IMR-90 (cell line): Measurements from ENCODE around the gene ARHGEF12. TPM values are rescaled to one million over a fixed set of nuclear protein-coding genes. Genes with fewer than 3 reads are reported as not detected.

ENCODE experiments used
- ATAC-seq: fragments of 200-7000 bp; cut with Tn5 transposase; 2 replicates; pipeline ENCODE4 v1.9.1; 2020; ENCODE audit warnings: low read depth, mild to moderate bottlenecking, moderate library complexity
- BruUV-seq: library from RNA; stranded (reverse); fragments of 400-500 nt; replicated peaks from 2 replicates; lab custom pipeline; 2021; lab: Mats Ljungman, UMichigan
- CTCF ChIA-PET: fragments of 300-600 bp; formaldehyde crosslinking; extraction: SDS; loops from one replicate; lab custom pipeline; 2021; ENCODE audit warnings: antibody characterized with exemption; lab: Yijun Ruan, JAX
- POLR2A ChIA-PET: fragments of 300-600 bp; sonication (Branson Sonifier 250); formaldehyde crosslinking; loops from one replicate; lab custom pipeline; 2022; ENCODE audit warnings: antibody characterized with exemption; ENCODE audit not compliant: unreplicated experiment; lab: Charles Lee
- DNase-seq: peaks from one replicate; pipeline ENCODE4 v3.0.0; 2013
- H2AFZ ChIP-seq: replicated peaks from 2 replicates; pipeline ENCODE3; 2013; ENCODE audit warnings: low read length, mild to moderate bottlenecking; ENCODE audit not compliant: poor library complexity
- H2AK5ac ChIP-seq: 2 replicates; pipeline ENCODE4 v1.6.1; 2013; ENCODE audit warnings: low read depth, low read length, inconsistent platforms
- H2AK9ac ChIP-seq: replicated peaks from 2 replicates; pipeline ENCODE3; 2013; ENCODE audit warnings: mild to moderate bottlenecking, low read depth, low read length, moderate library complexity; ENCODE audit not compliant: poor library complexity
- H2BK120ac ChIP-seq: 2 replicates; pipeline ENCODE4 v1.6.1; 2013; ENCODE audit warnings: low read depth, low read length, inconsistent platforms
- H2BK15ac ChIP-seq: 3 replicates; pipeline ENCODE4 v1.6.1; 2013; ENCODE audit warnings: low read depth, low read length, inconsistent platforms
- H2BK20ac ChIP-seq: 2 replicates; pipeline ENCODE4 v1.6.1; 2013; ENCODE audit warnings: low read depth, mild to moderate bottlenecking, inconsistent platforms, low read length, moderate library complexity
- H2BK5ac ChIP-seq: 2 replicates; pipeline ENCODE4 v1.6.1; 2013; ENCODE audit warnings: mild to moderate bottlenecking, low read depth, low read length, inconsistent platforms; ENCODE audit not compliant: poor library complexity, severe bottlenecking
- H3K14ac ChIP-seq: replicated peaks from 2 replicates; pipeline ENCODE4 v1.6.1; 2013; ENCODE audit warnings: low read depth, low read length, inconsistent platforms
- H3K18ac ChIP-seq: 2 replicates; pipeline ENCODE4 v1.6.1; 2013; ENCODE audit warnings: low read depth, low read length, control low read depth
- H3K23ac ChIP-seq: 2 replicates; pipeline ENCODE4 v1.6.1; 2013; ENCODE audit warnings: low read depth, low read length, inconsistent platforms
- H3K27ac ChIP-seq: 2 replicates; pipeline ENCODE4 v1.5.1; 2013; ENCODE audit warnings: mild to moderate bottlenecking, control low read depth, low read length; ENCODE audit not compliant: insufficient read depth
- H3K27me3 ChIP-seq: 2 replicates; pipeline ENCODE4 v1.6.1; 2013; ENCODE audit warnings: low read length; ENCODE audit not compliant: control insufficient read depth, insufficient read depth
- H3K36me3 ChIP-seq: 2 replicates; pipeline ENCODE4 v1.6.1; 2013; ENCODE audit warnings: low read length, mixed read lengths; ENCODE audit not compliant: control insufficient read depth, insufficient read depth
- H3K4ac ChIP-seq: 2 replicates; pipeline ENCODE4 v1.6.1; 2013; ENCODE audit warnings: low read depth, low read length, inconsistent platforms
- H3K4me1 ChIP-seq: 2 replicates; pipeline ENCODE4 v1.6.1; 2013; ENCODE audit warnings: low read length, mixed read lengths; ENCODE audit not compliant: control insufficient read depth, insufficient read depth
- H3K4me2 ChIP-seq: 2 replicates; pipeline ENCODE4 v1.6.1; 2013; ENCODE audit warnings: low read depth, mild to moderate bottlenecking, control low read depth, low read length, moderate library complexity
- H3K4me3 ChIP-seq: 2 replicates; pipeline ENCODE4 v1.5.1; 2013; ENCODE audit warnings: low read depth, mild to moderate bottlenecking, control low read depth, low read length, moderate library complexity; ENCODE audit not compliant: insufficient read depth
- H3K56ac ChIP-seq: 2 replicates; pipeline ENCODE4 v1.6.1; 2013; ENCODE audit warnings: low read length, inconsistent platforms; ENCODE audit not compliant: insufficient read depth; ENCODE audit errors: extremely low read depth
- H3K79me1 ChIP-seq, 2 experiments: 2 replicates each; pipeline ENCODE4 v1.6.1; 2013; ENCODE audit warnings: low read length in 2 of 2, inconsistent platforms in 1 of 2, low read depth in 1 of 2
- H3K9ac ChIP-seq: 2 replicates; pipeline ENCODE4 v1.6.1; 2013; ENCODE audit warnings: low read depth, low read length, control low read depth
- H3K9me1 ChIP-seq: 2 replicates; pipeline ENCODE4 v1.6.1; 2013; ENCODE audit warnings: low read length, inconsistent platforms; ENCODE audit not compliant: insufficient read depth
- H3K9me3 ChIP-seq: 2 replicates; pipeline ENCODE4 v1.6.1; 2013; ENCODE audit warnings: low read length; ENCODE audit not compliant: control insufficient read depth, insufficient read depth
- H4K20me1 ChIP-seq: 2 replicates; pipeline ENCODE4 v1.6.1; 2013; ENCODE audit warnings: low read length, inconsistent platforms; ENCODE audit not compliant: insufficient read depth
- H4K5ac ChIP-seq: 2 replicates; pipeline ENCODE4 v1.6.1; 2013; ENCODE audit warnings: mild to moderate bottlenecking, low read depth, low read length, control low read depth
- H4K8ac ChIP-seq, 2 experiments: 2 replicates each; pipeline ENCODE4 v1.6.1; 2013; ENCODE audit warnings: low read depth in 2 of 2, low read length in 2 of 2, control low read depth in 1 of 2, inconsistent platforms in 1 of 2
- H4K91ac ChIP-seq: 2 replicates; pipeline ENCODE4 v1.6.1; 2013; ENCODE audit warnings: low read depth, low read length, inconsistent platforms; ENCODE audit not compliant: insufficient read depth
- BHLHE40 ChIP-seq: fragments of 150-350 bp; IDR thresholded peaks from 2 replicates; pipeline ENCODE4 v1.6.1; 2016; ENCODE audit warnings: mild to moderate bottlenecking, low read depth, low read length
- CEBPB ChIP-seq: IDR thresholded peaks from 2 replicates; pipeline ENCODE4 v1.6.1; 2012; ENCODE audit warnings: low read depth, low read length, improper control_type of control experiment
- CHD1 ChIP-seq: IDR thresholded peaks from 2 replicates; pipeline ENCODE4 v1.6.1; 2012; ENCODE audit warnings: low read depth, low read length, improper control_type of control experiment
- FOS ChIP-seq: fragments of 150-350 bp; IDR thresholded peaks from 2 replicates; pipeline ENCODE4 v1.6.1; 2016; ENCODE audit warnings: low read depth, low read length
- MAFK ChIP-seq: IDR thresholded peaks from 2 replicates; pipeline ENCODE4 v1.6.1; 2012; ENCODE audit warnings: low read depth, low read length, improper control_type of control experiment
- MXI1 ChIP-seq: IDR thresholded peaks from 2 replicates; pipeline ENCODE4 v1.6.1; 2012; ENCODE audit warnings: low read depth, mild to moderate bottlenecking, low read length, moderate library complexity, borderline replicate concordance
- POLR2A ChIP-seq: IDR thresholded peaks from 2 replicates; pipeline ENCODE4 v1.6.1; 2012; ENCODE audit warnings: mild to moderate bottlenecking, low read depth, low read length
- RAD21 ChIP-seq: IDR thresholded peaks from 2 replicates; pipeline ENCODE4 v1.6.1; 2012; ENCODE audit warnings: low read length, improper control_type of control experiment
- RCOR1 ChIP-seq: IDR thresholded peaks from 2 replicates; pipeline ENCODE4 v1.6.1; 2012; ENCODE audit warnings: mild to moderate bottlenecking, low read length, improper control_type of control experiment; ENCODE audit not compliant: insufficient replicate concordance
- RFX5 ChIP-seq: IDR thresholded peaks from 2 replicates; pipeline ENCODE4 v1.8.0; 2012; ENCODE audit warnings: low read depth, mild to moderate bottlenecking, low read length, moderate library complexity
- SMC3 ChIP-seq: fragments of 150-350 bp; IDR thresholded peaks from 2 replicates; pipeline ENCODE4 v1.6.1; 2016; ENCODE audit warnings: low read depth, mild to moderate bottlenecking, antibody characterized with exemption, low read length, moderate library complexity
- dilution Hi-C: fragments of 300-500 bp; cut with HindIII; formaldehyde crosslinking; loops from one replicate; pipeline ENCODE4 v1.14.3; 2018; ENCODE audit warnings: low sequenced_read_pairs; ENCODE audit not compliant: unreplicated experiment
- in situ Hi-C: fragments of 300-500 bp; cut with MboI; formaldehyde crosslinking; loops from 3 replicates; pipeline ENCODE4 v1.14.3; 2019; ENCODE audit warnings: low sequenced_read_pairs, inconsistent platforms, mixed read lengths
- intact Hi-C: fragments of 100-400 bp; cut with micrococcal nuclease; formaldehyde crosslinking; loops from 2 replicates; pipeline ENCODE4 v1.10.0; 2022
- polyA plus RNA-seq, 3 experiments: library from polyadenylated mRNA; depleted of rRNA; stranded (reverse); fragments of >200 nt; gene quantifications; 2 replicates each; pipeline ENCODE4 v1.2.3, GENCODE V29; 2012; ENCODE audit warnings: low replicate concordance in 1 of 3
- total RNA-seq: library from RNA; depleted of rRNA; stranded (reverse); fragments of >200 nt; gene quantifications from 2 replicates; pipeline ENCODE4 v1.2.3, GENCODE V29; 2012
- TF ChIP-seq, protein P1 (sequence below): conservative IDR thresholded peaks from 2 replicates; pipeline ENCODE4 v1.5.1; 2012; ENCODE audit warnings: mild to moderate bottlenecking, low read depth, low read length, improper control_type of control experiment
- TF ChIP-seq, protein P2 (sequence below): fragments of 150-350 bp; IDR thresholded peaks from 2 replicates; pipeline ENCODE4 v1.6.1; 2017; ENCODE audit warnings: mild to moderate bottlenecking, antibody characterized with exemption, low read length, low read depth

The ARHGEF12 gene
- total and polyA plus RNA-seq, 2 of the 4 experiments (the other 2 are of a cell fraction): 25.5 to 115 TPM

DNA sequence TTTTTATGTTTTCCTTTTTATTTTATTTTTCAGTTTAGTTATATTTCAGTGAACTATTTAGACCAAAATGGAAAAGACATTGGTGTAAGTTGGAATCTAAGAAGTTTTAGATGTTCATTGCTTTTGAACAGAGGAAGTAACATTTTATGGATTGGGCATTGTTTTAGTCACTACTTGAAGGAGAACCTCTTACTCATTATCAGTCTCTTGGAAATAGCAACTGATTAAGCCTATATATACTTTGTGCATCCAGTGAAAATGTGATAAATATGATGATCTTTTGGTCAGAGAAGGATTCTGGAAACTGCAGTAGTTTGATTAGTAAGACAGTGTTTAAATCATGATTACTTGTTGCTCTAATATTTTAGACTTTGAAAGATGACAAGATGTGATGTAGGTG is 14.4 kb downstream of the ARHGEF12 start:
- H2AK9ac ChIP-seq: no peak overlapping the region
- no peaks in the 10 kb centered on the region for H3K9me3 ChIP-seq
- no peak overlapping the region for H4K8ac ChIP-seq
- no peak overlapping the region for H3K9ac ChIP-seq
- no peak overlapping the region for H2BK15ac ChIP-seq
- H3K56ac ChIP-seq: no peak overlapping the region
- H3K27me3 ChIP-seq: no peaks in the 10 kb centered on the region
- peaks cover 22% of the 10 kb centered on the region for H3K9me1 ChIP-seq
- H2BK20ac ChIP-seq: no peak overlapping the region
- ATAC-seq (no peak), DNase-seq (no peak)
- H3K4me1 ChIP-seq: peaks cover 18% of the 10 kb centered on the region
- H3K18ac ChIP-seq: no peak overlapping the region
- no TSS peak for BruUV-seq
- H3K27ac ChIP-seq: no peak overlapping the region
- no peak overlapping the region for H3K23ac ChIP-seq
- no peak for TF ChIP-seq CHD1
- no peak for TF ChIP-seq SMC3
- no peak for TF ChIP-seq POLR2A
- TF ChIP-seq MXI1: no peak
- no peak for TF ChIP-seq CEBPB
- TF ChIP-seq, protein P1, sequence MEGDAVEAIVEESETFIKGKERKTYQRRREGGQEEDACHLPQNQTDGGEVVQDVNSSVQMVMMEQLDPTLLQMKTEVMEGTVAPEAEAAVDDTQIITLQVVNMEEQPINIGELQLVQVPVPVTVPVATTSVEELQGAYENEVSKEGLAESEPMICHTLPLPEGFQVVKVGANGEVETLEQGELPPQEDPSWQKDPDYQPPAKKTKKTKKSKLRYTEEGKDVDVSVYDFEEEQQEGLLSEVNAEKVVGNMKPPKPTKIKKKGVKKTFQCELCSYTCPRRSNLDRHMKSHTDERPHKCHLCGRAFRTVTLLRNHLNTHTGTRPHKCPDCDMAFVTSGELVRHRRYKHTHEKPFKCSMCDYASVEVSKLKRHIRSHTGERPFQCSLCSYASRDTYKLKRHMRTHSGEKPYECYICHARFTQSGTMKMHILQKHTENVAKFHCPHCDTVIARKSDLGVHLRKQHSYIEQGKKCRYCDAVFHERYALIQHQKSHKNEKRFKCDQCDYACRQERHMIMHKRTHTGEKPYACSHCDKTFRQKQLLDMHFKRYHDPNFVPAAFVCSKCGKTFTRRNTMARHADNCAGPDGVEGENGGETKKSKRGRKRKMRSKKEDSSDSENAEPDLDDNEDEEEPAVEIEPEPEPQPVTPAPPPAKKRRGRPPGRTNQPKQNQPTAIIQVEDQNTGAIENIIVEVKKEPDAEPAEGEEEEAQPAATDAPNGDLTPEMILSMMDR: no peak
- TF ChIP-seq RFX5: no peak
- TF ChIP-seq RCOR1: no peak
- no peak for TF ChIP-seq MAFK
- TF ChIP-seq RAD21: no peak
- no peak for TF ChIP-seq FOS
- TF ChIP-seq, protein P2, sequence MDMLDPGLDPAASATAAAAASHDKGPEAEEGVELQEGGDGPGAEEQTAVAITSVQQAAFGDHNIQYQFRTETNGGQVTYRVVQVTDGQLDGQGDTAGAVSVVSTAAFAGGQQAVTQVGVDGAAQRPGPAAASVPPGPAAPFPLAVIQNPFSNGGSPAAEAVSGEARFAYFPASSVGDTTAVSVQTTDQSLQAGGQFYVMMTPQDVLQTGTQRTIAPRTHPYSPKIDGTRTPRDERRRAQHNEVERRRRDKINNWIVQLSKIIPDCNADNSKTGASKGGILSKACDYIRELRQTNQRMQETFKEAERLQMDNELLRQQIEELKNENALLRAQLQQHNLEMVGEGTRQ: no peak
- TF ChIP-seq BHLHE40: no peak
- H3K79me1 ChIP-seq: peaks cover 3 to 66% of the 10 kb centered on the region in 2 experiments
- no peak overlapping the region for H3K4me2 ChIP-seq
- H3K36me3 ChIP-seq: peaks cover 3% of the 10 kb centered on the region; the same call in 1 of the 2 replicates
- in situ Hi-C loops (no loop called here), intact Hi-C loops (no loop called here), dilution Hi-C loops (no loop called here)
- no peak overlapping the region for H3K4ac ChIP-seq
- no peak overlapping the region for H2BK120ac ChIP-seq
- H2BK5ac ChIP-seq: no peak overlapping the region
- peaks cover 88% of the 10 kb centered on the region for H4K20me1 ChIP-seq
- no peak overlapping the region for H4K5ac ChIP-seq
- H4K91ac ChIP-seq: no peak overlapping the region
- H3K4me3 ChIP-seq: no peak overlapping the region
- no peak overlapping the region for H2AFZ ChIP-seq
- ChIA-PET POLR2A (no interaction called here), CTCF (no interaction called here)
- H2AK5ac ChIP-seq: no peak overlapping the region
- H3K14ac ChIP-seq: no peak overlapping the region
